Measurements from ENCODE around the gene EFNA1. TPM values are rescaled to one million over a fixed set of nuclear protein-coding genes. Genes with fewer than 3 reads are reported as not detected.

Gene EFNA1
- total RNA-seq, 1 experiment from 2014 or later, result 19.7 TPM

DNA sequence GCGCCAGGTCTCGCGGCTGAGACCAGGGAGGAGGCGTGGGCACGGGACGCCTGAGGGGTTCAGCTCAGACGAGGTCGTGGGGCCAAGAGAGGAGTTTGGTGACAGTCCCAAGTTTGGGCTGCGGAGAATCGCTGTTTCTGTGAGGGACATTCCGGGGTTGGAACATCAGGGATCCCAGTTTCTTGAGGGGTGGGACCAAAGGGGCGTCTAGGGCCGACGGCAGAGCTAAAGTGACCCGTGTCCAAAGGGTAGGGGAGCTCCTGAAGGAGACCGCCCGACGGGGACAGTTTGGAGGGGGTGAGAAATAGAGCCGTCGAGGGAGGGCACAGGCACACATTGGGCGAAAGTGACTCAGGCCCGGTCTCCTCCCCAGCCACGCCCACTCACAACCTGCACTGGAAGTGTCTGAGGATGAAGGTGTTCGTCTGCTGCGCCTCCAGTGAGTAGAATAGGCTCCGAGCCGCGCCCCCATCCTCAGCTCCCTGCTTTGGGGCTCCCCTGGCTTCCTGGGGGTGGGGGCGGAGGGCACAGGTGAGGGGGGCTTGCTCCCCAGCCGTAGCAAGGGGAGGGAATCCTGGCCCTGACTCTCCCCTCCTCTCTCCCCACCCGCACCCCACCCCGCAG, 42.1 kb upstream of the EFNA1 start:
- H4K20me1 ChIP-seq (ENCODE audit: insufficient read depth), result no peaks in the 10 kb centered on the region
- ATAC-seq, result peak; percentile 51
- H3K9me3 ChIP-seq (ENCODE audit: control insufficient read depth in 1 of 2, insufficient read depth in 1 of 2, low read depth in 1 of 2, low read length in 2 of 2), result no peaks in the 10 kb centered on the region
- H3K27ac ChIP-seq (ENCODE audit: low read depth, low read length), result peak overlapping the region; percentile 67
- intact Hi-C loops (cut with micrococcal nuclease), result loop anchor here (1.0 to 2.0 kb wide), 3 partner anchors 15 to 69 kb away; no protein-coding TSS in a partner anchor
- H3K4me2 ChIP-seq (ENCODE audit: low read length), result peak overlapping the region; percentile 90
- TF ChIP-seq POLR2AphosphoS5 (IDR thresholded peaks at IDR 0.05; ENCODE audit: low read depth, low read length), result 0 out of 2 replicates have a peak, but pooled peaks have one; percentile 4
- no peak for TF ChIP-seq SP1 (IDR thresholded peaks at IDR 0.05; ENCODE audit: low read depth)
- no peak for DNase-seq (ENCODE audit: low read depth, low spot score)
- BruUV-seq (replicated peaks), result no TSS peak
- ChIA-PET RAD21 (ENCODE audit: low non-redundant PET in 1 of 2, low total read pairs in 2 of 2, uncharacterized antibody in 2 of 2, unreplicated experiment in 2 of 2) (interaction anchor here (0.9 to 1.4 kb wide), 6 partner anchors 24 to 114 kb away, joined by 3 to 12 read pairs (median 6); no protein-coding TSS in a partner anchor), POLR2A (interaction anchor here (1.0 to 1.9 kb wide), 7 partner anchors 18 to 112 kb away, joined by 3 to 7 read pairs (median 5); partner anchors contain the start of gene KRTCAP2), CTCF (interaction anchor here (0.6 to 3.1 kb wide), 31 partner anchors 9 to 525 kb away, joined by 3 to 52 read pairs (median 5); partner anchors contain the start of genes ADAM15, EFNA4, KRTCAP2 and LENEP)
- no peaks in the 10 kb centered on the region for H3K9me2 ChIP-seq (ENCODE audit: insufficient read depth)
- no peak overlapping the region for H2AFZ ChIP-seq (ENCODE audit: low read depth, low read length, poor library complexity, severe bottlenecking)
- peaks cover 29 to 55% of the 10 kb centered on the region in 2 experiments for H3K4me1 ChIP-seq (ENCODE audit: control insufficient read depth in 1 of 2, insufficient read depth in 2 of 2, low read length in 2 of 2)
- H3K27me3 ChIP-seq (ENCODE audit: insufficient read depth, low read length), result no peaks in the 10 kb centered on the region
- peak overlapping the region; percentile 61 to 67 for H3K4me3 ChIP-seq (replicated peaks in 1 of 2; ENCODE audit: low read depth in 1 of 2, low read length in 2 of 2)
- H3K79me2 ChIP-seq (ENCODE audit: insufficient read depth, low read length), result no peaks in the 10 kb centered on the region; the same call in 1 of the 2 replicates
- H3K9ac ChIP-seq (ENCODE audit: low read length), result peak overlapping the region; percentile 79
- peaks cover 0 to 6% of the 10 kb centered on the region in 2 experiments; a peak in 1 of 4 replicates for H3K36me3 ChIP-seq (ENCODE audit: control insufficient read depth in 1 of 2, insufficient read depth in 2 of 2, low read length in 2 of 2)

GRCh38 chr1:155086128-155086741, 41.4 kb upstream of the EFNA1 start:
- Histone ChIP-seq H4K20me1 (ENCODE audit: insufficient read depth) (no peaks in the 10 kb centered on the region), H3K4me2 (ENCODE audit: low read length) (peak overlapping the region; percentile 90), H3K9ac (ENCODE audit: low read length) (peak overlapping the region; percentile 79), H3K36me3 (ENCODE audit: control insufficient read depth in 1 of 2, insufficient read depth in 2 of 2, low read length in 2 of 2) (peaks cover 0 to 6% of the 10 kb centered on the region in 2 experiments; a peak in 1 of 4 replicates), H3K27ac (ENCODE audit: low read depth, low read length) (peak overlapping the region; percentile 67), H3K9me3 (ENCODE audit: control insufficient read depth in 1 of 2, insufficient read depth in 1 of 2, low read depth in 1 of 2, low read length in 2 of 2) (no peaks in the 10 kb centered on the region), H3K27me3 (ENCODE audit: insufficient read depth, low read length) (no peaks in the 10 kb centered on the region), H3K4me3 (replicated peaks in 1 of 2; ENCODE audit: low read depth in 1 of 2, low read length in 2 of 2) (peak overlapping the region; percentile 61 to 67), H3K4me1 (ENCODE audit: control insufficient read depth in 1 of 2, insufficient read depth in 2 of 2, low read length in 2 of 2) (peaks cover 24 to 52% of the 10 kb centered on the region in 2 experiments), H2AFZ (ENCODE audit: low read depth, low read length, poor library complexity, severe bottlenecking) (no peak overlapping the region), H3K9me2 (ENCODE audit: insufficient read depth) (no peaks in the 10 kb centered on the region), H3K79me2 (ENCODE audit: insufficient read depth, low read length) (no peaks in the 10 kb centered on the region; the same call in 1 of the 2 replicates)
- TF ChIP-seq REST (IDR thresholded peaks at IDR 0.05; ENCODE audit: low read depth) (no peak), CTCF (IDR thresholded peaks at IDR 0.05 in 2 of 3, conservative IDR thresholded peaks at IDR 0.05 in 1 of 3; ENCODE audit: borderline replicate concordance in 1 of 3, insufficient read depth in 1 of 3, low read depth in 2 of 3, low read length in 2 of 3) (peak in 2 of 3 experiments; percentile 94 to 96; a peak in 4 of 6 replicates)
- ATAC-seq (peak; percentile 29), DNase-seq (ENCODE audit: low read depth, low spot score) (no peak)
- BruUV-seq (replicated peaks), result TSS peak; percentile 43
- RAD21 ChIA-PET (ENCODE audit: low non-redundant PET in 1 of 2, low total read pairs in 2 of 2, uncharacterized antibody in 2 of 2, unreplicated experiment in 2 of 2), result no interaction called here
- intact Hi-C loops (cut with micrococcal nuclease), result no loop called here
- CTCF ChIA-PET, result interaction anchor here (0.8 to 3.1 kb wide), 8 partner anchors 14 to 87 kb away, joined by 3 to 52 read pairs (median 23); partner anchors contain the start of genes ADAM15, EFNA4 and KRTCAP2
- POLR2A ChIA-PET, result interaction anchor here (1.5 to 1.9 kb wide), 2 partner anchors 87 to 108 kb away, joined by 3 to 7 read pairs; partner anchors contain the start of gene KRTCAP2

All from HCT116 (cell line).